Panc1 (cell line): Measurements from ENCODE around the gene FBLIM1. TPM values are rescaled to one million over a fixed set of nuclear protein-coding genes. Genes with fewer than 3 reads are reported as not detected.

Experiments
- ATAC-seq: fragments of 200-7000 bp; cut with Tn5 transposase; 2 replicates; pipeline ENCODE4 v1.9.1; 2020; ENCODE audit warnings: mild to moderate bottlenecking, moderate library complexity
- BruUV-seq: library from RNA; stranded (reverse); fragments of 400-500 nt; replicated peaks from 2 replicates; lab custom pipeline; 2021; lab: Mats Ljungman, UMichigan
- CTCF ChIA-PET: fragments of 300-600 bp; sonication (Branson Sonifier 250); formaldehyde crosslinking; loops from one replicate; lab custom pipeline; 2022; ENCODE audit warnings: antibody characterized with exemption; lab: Charles Lee
- POLR2A ChIA-PET: fragments of 300-600 bp; sonication (Branson Sonifier 250); formaldehyde crosslinking; loops from one replicate; lab custom pipeline; 2022; ENCODE audit warnings: antibody characterized with exemption; lab: Charles Lee
- DNase-seq: peaks from one replicate; pipeline ENCODE4 v3.0.0-alpha.2; 2010; ENCODE audit warnings: low read depth, low spot score
- H3K27ac ChIP-seq: 2 replicates; pipeline ENCODE4 v1.5.1; 2011; ENCODE audit warnings: mild to moderate bottlenecking, low read length, inconsistent platforms
- H3K27me3 ChIP-seq: fragments of 200-500 bp; sonication (Bioruptor generic); 2 replicates; pipeline ENCODE4 v1.6.0; 2014; ENCODE audit warnings: low read length, inconsistent platforms; ENCODE audit not compliant: control insufficient read depth, insufficient read depth
- H3K36me3 ChIP-seq: fragments of 200-500 bp; sonication (Bioruptor generic); 2 replicates; pipeline ENCODE4 v1.5.1; 2014; ENCODE audit warnings: inconsistent platforms, mild to moderate bottlenecking, low read length, moderate library complexity; ENCODE audit not compliant: control insufficient read depth, insufficient read depth
- H3K4me1 ChIP-seq: 2 replicates; pipeline ENCODE4 v1.5.1; 2011; ENCODE audit warnings: inconsistent platforms, mild to moderate bottlenecking, low read length, moderate library complexity; ENCODE audit not compliant: control insufficient read depth, insufficient read depth
- H3K4me3 ChIP-seq, 2 experiments: 2 replicates each; pipeline ENCODE4 v1.5.1; 2011 to 2012; ENCODE audit warnings: low read depth in 2 of 2, low read length in 2 of 2, mild to moderate bottlenecking in 2 of 2, inconsistent platforms in 1 of 2, moderate library complexity in 1 of 2
- H3K9me3 ChIP-seq: fragments of 200-500 bp; sonication (Bioruptor generic); 2 replicates; pipeline ENCODE4 v1.5.1; 2014; ENCODE audit warnings: low read depth, mild to moderate bottlenecking, inconsistent platforms, low read length, moderate library complexity; ENCODE audit not compliant: control insufficient read depth, insufficient read depth
- POLR2AphosphoS5 ChIP-seq: IDR thresholded peaks from 2 replicates; pipeline ENCODE4 v1.6.1; 2012; ENCODE audit warnings: mild to moderate bottlenecking, low read depth, low read length, moderate library complexity
- REST ChIP-seq, 2 experiments: IDR thresholded peaks; 2 replicates each; pipeline ENCODE4 v1.6.1; 2011 to 2012; ENCODE audit warnings: low read depth in 2 of 2, control low read depth in 1 of 2, low read length in 1 of 2, mild to moderate bottlenecking in 1 of 2, moderate library complexity in 1 of 2; ENCODE audit not compliant: insufficient read depth in 1 of 2
- SIN3A ChIP-seq: IDR thresholded peaks from 2 replicates; pipeline ENCODE4 v1.6.1; 2012; ENCODE audit warnings: low read depth, mild to moderate bottlenecking, low read length, moderate library complexity, borderline replicate concordance; ENCODE audit not compliant: insufficient read depth
- TCF7L2 ChIP-seq: IDR thresholded peaks from 2 replicates; pipeline ENCODE4 v1.6.1; 2011; ENCODE audit warnings: mild to moderate bottlenecking, low read depth, low read length, inconsistent platforms
- in situ Hi-C: cut with HindIII; loops from 2 replicates; pipeline ENCODE4 v1.10.0; 2016; ENCODE audit warnings: low sequenced_read_pairs, low pct_unique_long_range_greater_than_20kb
- intact Hi-C: fragments of 100-400 bp; cut with micrococcal nuclease; formaldehyde crosslinking; loops from one replicate; pipeline ENCODE4 v1.10.0; 2022; ENCODE audit not compliant: unreplicated experiment
- total RNA-seq: library from RNA; stranded (reverse); gene quantifications from one replicate; pipeline ENCODE4 v1.2.1, GENCODE V29; 2021; ENCODE audit not compliant: unreplicated experiment
- TF ChIP-seq, protein P1 (sequence below): fragments of 450-650 bp; IDR thresholded peaks from 2 replicates; pipeline ENCODE4 v1.5.1; 2017; ENCODE audit warnings: mild to moderate bottlenecking

The FBLIM1 gene
- total RNA-seq, 1 experiment from 2014 or later, result 4.3 TPM

DNA sequence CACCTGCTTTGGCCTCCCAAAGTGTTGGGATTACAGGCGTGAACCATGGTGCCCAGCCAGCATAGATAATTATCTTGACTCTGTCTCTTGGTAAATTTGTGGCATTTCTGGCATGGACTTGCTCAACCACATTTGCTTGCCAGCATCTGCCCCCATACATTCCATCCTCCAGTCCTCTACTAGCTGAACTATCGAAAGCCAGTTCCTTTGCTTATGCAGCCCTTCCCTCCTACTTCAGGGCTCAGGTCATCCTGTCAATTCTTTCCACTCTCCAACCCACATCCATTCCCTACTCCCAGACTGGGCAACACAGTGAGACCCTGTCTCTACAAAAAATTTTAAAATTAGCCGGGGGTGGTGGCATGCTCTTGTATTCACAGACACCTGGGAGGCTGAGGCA is 61.9 kb downstream of the FBLIM1 start:
- BruUV-seq, result no TSS peak
- in situ Hi-C loops (no loop called here), intact Hi-C loops (no loop called here)
- H3K4me1 ChIP-seq, result peaks cover 3% of the 10 kb centered on the region; the same call in 1 of the 2 replicates
- H3K4me3 ChIP-seq, result no peak overlapping the region
- ChIA-PET CTCF (no interaction called here), POLR2A (no interaction called here)
- TF ChIP-seq, protein P1, sequence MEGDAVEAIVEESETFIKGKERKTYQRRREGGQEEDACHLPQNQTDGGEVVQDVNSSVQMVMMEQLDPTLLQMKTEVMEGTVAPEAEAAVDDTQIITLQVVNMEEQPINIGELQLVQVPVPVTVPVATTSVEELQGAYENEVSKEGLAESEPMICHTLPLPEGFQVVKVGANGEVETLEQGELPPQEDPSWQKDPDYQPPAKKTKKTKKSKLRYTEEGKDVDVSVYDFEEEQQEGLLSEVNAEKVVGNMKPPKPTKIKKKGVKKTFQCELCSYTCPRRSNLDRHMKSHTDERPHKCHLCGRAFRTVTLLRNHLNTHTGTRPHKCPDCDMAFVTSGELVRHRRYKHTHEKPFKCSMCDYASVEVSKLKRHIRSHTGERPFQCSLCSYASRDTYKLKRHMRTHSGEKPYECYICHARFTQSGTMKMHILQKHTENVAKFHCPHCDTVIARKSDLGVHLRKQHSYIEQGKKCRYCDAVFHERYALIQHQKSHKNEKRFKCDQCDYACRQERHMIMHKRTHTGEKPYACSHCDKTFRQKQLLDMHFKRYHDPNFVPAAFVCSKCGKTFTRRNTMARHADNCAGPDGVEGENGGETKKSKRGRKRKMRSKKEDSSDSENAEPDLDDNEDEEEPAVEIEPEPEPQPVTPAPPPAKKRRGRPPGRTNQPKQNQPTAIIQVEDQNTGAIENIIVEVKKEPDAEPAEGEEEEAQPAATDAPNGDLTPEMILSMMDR, result no peak
- no peak for TF ChIP-seq SIN3A
- no peak overlapping the region for H3K27ac ChIP-seq
- no peaks in the 10 kb centered on the region for H3K36me3 ChIP-seq
- H3K9me3 ChIP-seq, result no peaks in the 10 kb centered on the region
- H3K27me3 ChIP-seq, result no peaks in the 10 kb centered on the region
- no peak for DNase-seq
- peak; percentile 49 for ATAC-seq

DNA sequence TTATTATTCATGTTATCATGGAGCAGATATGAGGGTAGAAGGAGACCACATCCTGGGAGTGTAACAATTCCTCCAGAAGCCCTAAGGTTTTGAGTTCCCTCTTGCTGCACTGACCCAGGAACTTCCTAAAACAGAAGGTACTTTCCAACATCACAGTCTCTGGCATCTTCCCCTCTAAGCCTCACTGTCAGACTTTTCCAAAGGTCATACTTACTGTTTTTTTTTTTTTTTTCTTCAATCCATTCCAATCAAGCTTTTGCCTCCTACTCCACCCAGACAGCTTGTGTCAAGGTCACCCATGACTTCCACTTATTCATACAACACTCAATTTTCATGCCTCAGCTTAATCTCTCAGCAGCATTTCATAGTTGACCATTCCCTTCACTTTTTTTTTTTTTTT is 67.2 kb downstream of the FBLIM1 start:
- Histone ChIP-seq H3K9me3 (no peaks in the 10 kb centered on the region), H3K4me1 (peaks cover 4% of the 10 kb centered on the region; the same call in 1 of the 2 replicates), H3K27me3 (no peaks in the 10 kb centered on the region), H3K27ac (peak overlapping the region; percentile 8; the same call in 1 of the 2 replicates), H3K4me3 (no peak overlapping the region), H3K36me3 (no peaks in the 10 kb centered on the region)
- CTCF ChIA-PET, result interaction anchor here (0.6 to 1.5 kb wide), 2 partner anchors 10 to 97 kb away, joined by 3 to 6 read pairs; no protein-coding TSS in a partner anchor
- TF ChIP-seq, protein P1, result no peak
- no peak for TF ChIP-seq TCF7L2
- TF ChIP-seq SIN3A, result no peak
- TF ChIP-seq POLR2AphosphoS5, result no peak
- no peak for TF ChIP-seq REST (IDR thresholded peaks at IDR 0.05; ENCODE audit: insufficient read depth in 1 of 2, low read depth in 2 of 2, low read length in 1 of 2)
- in situ Hi-C loops (no loop called here), intact Hi-C loops (no loop called here)
- no TSS peak for BruUV-seq
- POLR2A ChIA-PET, result interaction anchor here (0.5 to 0.6 kb wide), 3 partner anchors 9 to 304 kb away, joined by 3 to 4 read pairs (median 3); partner anchors contain the start of gene SPEN
- ATAC-seq (peak; percentile 32; the same call in 1 of the 2 replicates), DNase-seq (no peak)
